Right hindlimb (tissue), 1 donor: Measurements from ENCODE around the gene STING1.
"Not testable (repeated sequence)": the region's sequence is repeated elsewhere in the genome, so short reads cannot be mapped to it uniquely, and the experiment has no call there.

Experiments used
- DNase-seq: peaks from one replicate; pipeline ENCODE4 v3.0.0-alpha.2; 2018

STING1 gene

DNA sequence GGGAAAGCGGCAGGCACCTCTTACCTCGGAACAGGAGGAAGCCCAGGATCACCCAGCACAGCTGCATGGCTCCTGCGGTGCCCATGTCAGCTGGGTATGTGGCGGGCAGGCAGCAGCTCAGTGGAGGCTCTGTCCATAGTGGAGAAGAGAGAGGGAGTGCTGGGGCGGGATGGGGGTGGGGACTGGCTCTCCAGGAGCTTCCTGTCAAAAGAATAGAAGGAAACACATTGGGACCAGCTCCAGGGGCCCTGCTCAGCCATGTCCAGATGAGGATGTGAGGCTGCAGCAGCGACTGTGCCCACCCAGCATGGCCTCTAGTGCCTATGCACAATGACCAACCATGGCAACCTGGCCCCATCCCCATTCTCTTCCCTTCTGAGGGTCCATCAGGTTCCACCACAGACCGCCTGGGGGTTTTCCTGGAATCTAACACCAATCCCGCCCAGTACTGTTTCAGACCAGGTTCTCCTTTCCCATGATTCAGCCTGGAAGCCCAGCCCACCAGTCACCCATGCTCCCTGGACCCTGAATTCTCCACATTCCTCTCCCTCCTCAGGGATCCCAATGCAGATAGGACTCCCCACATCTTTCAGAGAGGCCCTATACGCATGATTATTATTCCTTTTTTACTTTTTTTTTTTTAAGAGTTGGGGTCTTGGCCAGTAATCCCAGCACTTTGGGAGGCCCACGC lies 19.8 kb downstream of the STING1 start, which contains the start of gene ECSCR:
ECSCR (minus strand) TSS at position 158 of the 691 bp plus-strand sequence; CDS start at position 85, 73 bp downstream.
- no peak for DNase-seq

DNA sequence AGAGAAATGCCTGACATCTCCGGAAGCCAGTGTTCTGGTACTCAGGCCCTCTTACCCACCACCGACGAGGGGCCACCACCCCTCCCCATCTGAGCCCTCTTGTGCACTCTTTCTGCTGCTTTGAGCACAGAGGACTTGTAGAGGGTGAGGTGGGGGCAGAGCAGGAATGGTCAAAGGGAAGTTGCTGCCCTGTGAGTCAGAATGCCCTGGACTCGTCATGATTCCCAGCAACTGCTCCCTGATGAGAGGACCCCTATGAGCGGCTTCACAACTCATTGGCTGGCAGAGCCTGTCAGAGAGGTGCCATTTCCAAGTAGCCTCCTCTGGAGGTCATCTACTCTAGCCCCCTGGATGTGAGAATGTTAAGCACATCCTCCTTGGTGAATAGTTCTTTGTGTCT lies 20.9 kb downstream of the STING1 start:
- DNase-seq, result no peak

DNA sequence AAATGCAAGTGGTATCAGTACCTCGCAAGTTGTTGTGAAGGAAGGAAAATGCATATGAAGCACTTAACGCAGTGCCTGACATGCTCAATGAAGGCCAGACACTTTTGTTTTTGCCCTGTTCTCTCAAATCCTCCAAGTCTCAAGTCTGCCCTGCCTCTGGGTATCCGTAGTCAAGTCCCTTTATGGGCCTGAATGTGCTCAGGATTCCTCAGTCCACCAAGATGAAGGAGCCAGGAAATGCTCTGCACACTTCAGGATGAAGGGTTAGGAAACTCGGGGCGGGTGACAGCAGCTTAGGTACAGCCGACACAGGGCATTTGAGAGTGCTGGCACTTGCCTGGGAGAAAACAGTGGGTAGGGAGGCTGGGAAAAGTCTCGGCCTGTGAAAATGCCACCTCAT lies 21.4 kb downstream of the STING1 start:
- no peak for DNase-seq

GRCh38 chr5:139460455-139460854 lies 22.1 kb downstream of the STING1 start:
- no peak for DNase-seq

DNA sequence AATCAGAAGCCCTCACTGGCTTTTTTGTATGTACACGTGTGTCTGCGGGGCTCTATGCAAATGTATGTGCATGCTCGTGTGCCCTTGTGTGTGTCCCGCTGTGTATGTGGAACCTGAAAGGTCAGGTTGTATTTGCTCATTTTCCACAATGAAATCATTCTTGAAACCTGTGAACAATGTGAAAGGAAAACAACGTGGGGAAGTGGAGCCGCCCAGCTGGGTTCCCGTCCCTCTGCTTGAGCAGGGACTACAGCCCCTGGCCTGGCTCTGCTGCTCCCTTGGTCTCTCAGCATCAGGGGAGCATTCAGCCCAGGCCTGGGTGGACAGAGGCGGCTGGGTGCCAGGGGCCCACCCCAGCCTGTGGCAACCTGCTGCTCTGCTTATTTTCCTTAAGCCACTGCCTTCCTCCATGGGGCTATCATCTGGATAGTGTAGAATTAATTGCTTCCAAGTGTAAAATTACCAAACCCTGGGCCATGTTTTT lies 23.1 kb downstream of the STING1 start:
- DNase-seq, result no peak

DNA sequence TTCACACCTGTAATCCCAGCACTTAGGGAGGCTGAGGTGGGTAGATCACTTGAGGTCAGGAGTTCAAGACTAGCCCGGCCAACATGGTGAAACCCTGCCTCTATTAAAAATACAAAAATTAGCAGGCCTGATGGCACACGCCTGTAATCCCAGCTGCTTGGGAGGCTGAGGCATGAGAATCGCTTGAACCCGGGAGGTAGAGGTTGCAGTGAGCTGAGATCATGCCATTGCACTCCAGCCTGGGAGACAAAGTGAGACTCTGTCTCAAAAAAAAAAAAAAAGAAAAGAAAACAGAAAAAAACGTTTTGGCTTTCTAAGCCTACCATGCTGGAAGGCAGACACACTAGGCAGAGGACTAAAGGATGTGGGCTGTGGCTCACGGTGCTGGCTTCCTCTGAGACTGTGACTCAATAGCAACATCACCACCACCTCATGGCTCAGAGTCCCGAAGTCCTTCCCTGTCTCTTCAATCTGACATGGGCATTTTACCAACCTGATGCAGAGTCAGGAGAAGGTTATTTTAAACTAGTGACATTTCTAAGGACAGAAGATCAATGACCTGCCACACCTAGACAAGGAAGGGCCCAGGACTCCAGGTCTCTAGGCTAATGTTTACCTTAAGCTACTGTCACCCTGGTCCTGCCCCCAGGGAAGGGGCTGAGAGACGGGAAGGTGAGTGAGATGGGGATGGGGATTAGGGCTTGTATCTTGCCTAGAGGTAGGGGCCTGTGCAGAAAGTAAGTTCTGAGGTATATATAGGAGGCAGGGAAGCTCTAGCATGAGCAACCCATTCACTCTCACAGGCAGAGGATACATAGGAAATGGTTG lies 23.8 kb downstream of the STING1 start:
- no peak for DNase-seq

GRCh38 chr5:139457653-139458306 lies 24.8 kb downstream of the STING1 start:
- DNase-seq, result no peak

DNA sequence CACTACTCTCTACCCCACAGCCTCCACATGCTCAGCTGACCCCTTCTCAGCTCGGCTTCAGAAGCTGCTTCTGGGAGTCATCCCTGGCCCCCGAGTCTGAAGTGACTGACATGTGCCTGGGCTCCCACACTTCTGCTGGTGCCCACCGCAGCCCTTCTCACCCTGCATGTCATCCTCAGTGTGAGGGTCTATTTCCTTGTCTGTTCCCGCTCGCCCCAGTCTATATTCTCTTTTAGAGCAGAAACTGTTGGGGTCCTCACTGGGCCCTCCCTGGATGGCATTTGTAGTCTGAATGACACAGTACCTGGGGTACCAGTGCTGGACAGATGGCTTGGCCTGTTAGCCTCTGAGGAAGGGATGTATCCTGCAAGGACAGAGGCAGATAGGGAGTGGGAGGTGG lies 25.3 kb downstream of the STING1 start:
- no peak for DNase-seq

- no peak for DNase-seq
Measured at GRCh38 chr5:139456776-139457175, 25.8 kb downstream of the STING1 start.

- no peak for DNase-seq
Measured at GRCh38 chr5:139454568-139455290, 27.8 kb downstream of the STING1 start.

- DNase-seq, result no peak
Measured at GRCh38 chr5:139453683-139454567, 28.6 kb downstream of the STING1 start.

- DNase-seq, result no peak
Measured at GRCh38 chr5:139451878-139452660, 30.5 kb downstream of the STING1 start.

- DNase-seq, result no peak
Measured at GRCh38 chr5:139451176-139451575, 31.4 kb downstream of the STING1 start.

DNA sequence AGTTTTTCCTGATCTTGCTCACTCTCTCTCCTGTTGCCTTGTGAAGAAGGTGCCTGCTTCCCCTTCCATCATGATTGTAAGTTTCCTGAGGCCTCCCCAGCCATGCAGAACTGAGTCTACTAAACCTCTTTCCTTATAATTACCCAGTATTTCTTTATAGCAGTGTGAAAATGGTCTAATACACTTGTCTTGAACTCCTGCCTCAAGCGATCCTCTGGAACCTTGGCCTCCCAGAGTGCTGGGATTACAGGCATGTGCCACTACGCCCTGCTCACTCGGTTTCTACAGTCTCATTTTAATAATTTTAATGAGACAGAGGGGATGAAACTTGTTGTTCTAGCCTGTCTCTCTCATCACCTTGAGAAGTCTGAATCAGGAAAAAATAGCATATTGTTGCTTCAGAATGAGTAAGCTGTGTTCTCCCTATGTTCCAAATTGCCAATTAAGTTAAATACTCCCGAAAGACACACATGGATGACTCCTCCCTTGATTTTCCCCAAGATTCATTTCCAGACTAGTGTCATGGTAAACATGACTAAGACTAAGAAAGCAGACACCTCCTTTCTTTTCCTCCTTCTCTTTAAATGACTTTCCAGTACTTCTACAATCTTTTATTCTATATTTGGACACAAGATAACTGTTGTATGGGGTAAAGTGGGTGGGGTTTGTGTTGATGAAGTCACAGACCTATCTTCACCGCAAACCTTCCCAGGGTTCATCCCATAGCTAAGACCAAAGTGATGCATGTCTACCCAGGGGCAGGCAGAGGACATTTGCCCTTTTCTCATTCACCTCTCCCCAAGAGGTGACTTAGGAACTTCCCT lies 35.4 kb downstream of the STING1 start:
- DNase-seq, result no peak

DNA sequence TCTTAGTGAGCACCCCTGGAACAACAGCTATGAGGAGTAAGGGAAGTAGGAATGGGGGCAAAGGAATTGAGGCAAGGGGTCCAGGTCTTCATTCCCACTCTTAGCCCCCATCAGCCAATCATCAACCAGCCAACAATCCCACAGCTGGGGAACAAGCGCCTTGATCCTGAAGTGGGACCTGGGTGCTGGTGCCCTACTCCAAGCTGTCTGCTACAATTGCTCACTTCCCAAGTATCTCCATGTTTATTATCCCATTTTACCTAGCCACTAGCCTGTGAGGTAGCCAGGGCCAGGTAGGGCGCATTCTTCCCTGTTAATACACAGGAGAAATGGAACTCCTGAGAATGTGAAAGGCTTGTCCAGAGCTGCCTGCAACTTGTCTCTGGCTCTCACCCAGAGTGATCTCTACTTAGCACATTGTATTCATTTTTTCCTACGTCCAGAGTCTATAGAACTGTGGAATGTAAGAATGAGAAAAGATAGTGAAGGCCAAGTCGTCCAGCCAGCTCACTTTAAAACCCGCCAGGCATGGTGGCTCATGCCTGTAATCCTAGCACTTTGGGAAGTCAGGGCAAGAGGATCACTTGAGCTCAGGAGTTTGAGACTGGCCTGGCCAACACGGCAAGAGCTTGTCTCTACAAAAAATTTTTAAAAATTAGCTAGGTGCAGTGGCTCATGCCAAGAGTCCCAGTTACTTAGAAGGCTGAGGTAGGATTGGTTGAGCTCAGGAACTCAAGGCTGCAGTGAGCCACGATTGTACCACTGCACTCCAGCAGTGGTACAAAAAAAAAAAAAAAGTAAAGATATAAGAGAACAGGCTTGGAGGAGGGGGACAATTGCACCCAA lies 37.0 kb downstream of the STING1 start:
- peak; percentile 58 for DNase-seq

GRCh38 chr5:139443831-139444453 lies 38.6 kb downstream of the STING1 start:
- no peak for DNase-seq

DNA sequence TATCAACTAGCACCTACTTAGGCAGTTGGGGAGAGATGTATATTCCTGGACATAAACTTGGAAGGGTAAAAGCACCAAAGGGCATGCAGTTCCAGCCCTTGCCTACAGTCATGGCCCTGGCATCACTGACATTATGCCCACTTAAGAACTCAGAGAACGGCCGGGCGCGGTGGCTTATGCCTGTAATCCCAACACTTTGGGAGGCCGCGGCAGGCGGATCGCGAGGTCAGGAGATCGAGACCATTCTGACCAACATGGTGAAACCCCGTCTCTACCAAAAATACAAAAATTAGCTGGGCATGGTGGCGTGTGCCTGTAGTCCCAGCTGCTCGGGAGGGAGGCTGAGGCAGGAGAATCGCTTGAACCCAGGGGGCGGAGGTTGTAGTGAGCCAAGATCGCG lies 42.1 kb downstream of the STING1 start:
- not testable (repeated sequence) for DNase-seq
